Pancreas (tissue), 10 donors: ENCODE data around the gene PON3. TPM values are rescaled to one million over a fixed set of nuclear protein-coding genes. Genes with fewer than 3 reads are reported as not detected.

Source experiments
- ATAC-seq, 4 donors: fragments of 200-7000 bp; cut with Tn5 transposase; one replicate each; pipeline versions ENCODE4 v1.8.0 to v1.9.1; 2020; ENCODE audit warnings: mild to moderate bottlenecking in 4 of 4, moderate library complexity in 4 of 4
- DNase-seq, 6 donors: peaks; one replicate each; pipeline ENCODE4 v3.0.0-alpha.2; 2020
- FAIRE-seq: peaks from 2 replicates; lab custom pipeline; 2012; peaks lifted over from hg19 to GRCh38; lab: Jason Lieb, UNC
- H3K27ac ChIP-seq, 4 donors: fragments of 200-600 bp; sonication (generic); 1 replicate in 3 of 4; 2 replicates in 1 of 4; pipeline versions ENCODE4 v1.5.0 to v1.8.0; 2020
- H3K27me3 ChIP-seq, 4 donors: fragments of 200-600 bp; one replicate each; pipeline ENCODE4 v1.8.0; 2021
- H3K36me3 ChIP-seq, 3 donors: fragments of 200-600 bp; sonication (generic) in 1 of 3; one replicate each; pipeline versions ENCODE4 v1.5.0 to v1.8.0; 2020 to 2021
- H3K4me1 ChIP-seq, 3 donors: fragments of 200-600 bp; one replicate each; pipeline ENCODE4 v1.8.0; 2021
- H3K4me3 ChIP-seq, 4 donors: fragments of 200-600 bp; sonication (generic) in 2 of 4; one replicate each; pipeline versions ENCODE4 v1.5.0 to v1.8.0; 2020 to 2021
- H3K9me3 ChIP-seq, 4 donors: fragments of 200-600 bp; one replicate each; pipeline ENCODE4 v1.8.0; 2021
- CTCF ChIP-seq, 4 donors: fragments of 200-600 bp; sonication (generic) in 3 of 4; IDR thresholded peaks; one replicate each; pipeline versions ENCODE4 v1.5.0 to v1.8.0; 2021; ENCODE audit warnings: antibody characterized with exemption in 4 of 4
- WGBS, 2 donors: extraction: QIAGEN DNeasy Blood & Tissue Kit; methylation state at CpG; one replicate each; pipeline ENCODE4 v1.1.7; 2013; 5-methylcytosine and 5-hydroxymethylcytosine counted together
- intact Hi-C, 3 donors: fragments of 100-400 bp; cut with DNase I; formaldehyde crosslinking; loops; one replicate each; pipeline versions ENCODE4 v1.11.1 to v1.14.2; 2022
- polyA plus RNA-seq, 2 donors: library from polyadenylated mRNA; stranded (reverse); fragments of 200-250 nt; gene quantifications; one replicate each; pipeline ENCODE4 v1.2.3, GENCODE V29; 2013
- total RNA-seq, 6 donors: library from RNA; stranded (reverse); fragmentation: NEBNext Ultra II Directional in 4 of 6; extraction: Animal tissue kit (Norgen Biotek cat#: 25700) in 4 of 6; gene quantifications; one replicate each; pipeline versions ENCODE4 v1.2.1 to v1.2.4, GENCODE V29; 2021 to 2023
- donor health status: healthy with polysubstance abuse.
- donor health status: DM: no; HTN: no; CAD: no; lungs with moderate emphysema.
- donor health status: DM: no; HTN: no; CAD: no.
- donor health status: control.
- donor health status: control.
- donor health status: Bipolar disorder and iron deficiency.
- donor health status: DM: yes; HTN: yes; CAD: no.
- donor health status: DM: no; HTN: no; CAD: no.
- donor health status: DM: no; HTN: no; CAD: no.
- donor health status: DM: yes; HTN: yes; CAD: no.

The PON3 gene
- total and polyA plus RNA-seq, 8 donors, result 2.4 to 9.3 (median 4.0) TPM

- no peaks in the 10 kb centered on the region for H3K36me3 ChIP-seq
- FAIRE-seq, result no peak
Observed at GRCh38 chr7:95433129-95433528, 37.0 kb upstream of the PON3 start.

GRCh38 chr7:95432606-95433005 lies 36.4 kb upstream of the PON3 start:
- Histone ChIP-seq H3K27me3 (no peaks in the 10 kb centered on the region), H3K27ac (no peak overlapping the region), H3K9me3 (no peaks in the 10 kb centered on the region), H3K36me3 (no peaks in the 10 kb centered on the region), H3K4me3 (no peak overlapping the region), H3K4me1 (no peaks in the 10 kb centered on the region)
- intact Hi-C loops, result no loop called here
- FAIRE-seq (no peak), ATAC-seq (no peak), DNase-seq (no peak)
- WGBS, 2 donors, result 85 to 94% methylated on average over 2 of the region's 2 CpGs
- TF ChIP-seq CTCF (IDR thresholded peaks at IDR 0.05), result no peak

More at GRCh38 chr7:95433129-95433528, 37.0 kb upstream of the PON3 start:
- no peak overlapping the region for H3K27ac ChIP-seq
- no peaks in the 10 kb centered on the region for H3K9me3 ChIP-seq
- no peak for TF ChIP-seq CTCF (IDR thresholded peaks at IDR 0.05)
- H3K27me3 ChIP-seq, result no peaks in the 10 kb centered on the region
- intact Hi-C loops, result no loop called here
- no peaks in the 10 kb centered on the region for H3K4me1 ChIP-seq
- DNase-seq (no peak), ATAC-seq (no peak)
- no peak overlapping the region for H3K4me3 ChIP-seq
- WGBS, 2 donors, result 87 to 90% methylated on average over 1 of the region's 1 CpG

GRCh38 chr7:95430864-95431263 lies 34.7 kb upstream of the PON3 start:
- H3K4me1 ChIP-seq, result no peaks in the 10 kb centered on the region
- H3K27ac ChIP-seq, result no peak overlapping the region
- FAIRE-seq, result no peak
- intact Hi-C loops, result no loop called here
- no peak for ATAC-seq
- H3K4me3 ChIP-seq, result no peak overlapping the region
- no peaks in the 10 kb centered on the region for H3K36me3 ChIP-seq
- 94 to 100% methylated on average over 2 of the region's 2 CpGs for WGBS, 2 donors
- no peaks in the 10 kb centered on the region for H3K27me3 ChIP-seq
- no peak for TF ChIP-seq CTCF (IDR thresholded peaks at IDR 0.05)
- no peak for DNase-seq
- H3K9me3 ChIP-seq, result no peaks in the 10 kb centered on the region

GRCh38 chr7:95429241-95429990 lies 33.2 kb upstream of the PON3 start:
- H3K9me3 ChIP-seq, result no peaks in the 10 kb centered on the region
- no peak overlapping the region for H3K4me3 ChIP-seq
- H3K27ac ChIP-seq, result no peak overlapping the region
- FAIRE-seq (no peak), ATAC-seq (no peak), DNase-seq (no peak)
- WGBS, 2 donors, result 66 to 77% methylated on average over 5 of the region's 5 CpGs
- intact Hi-C loops, result no loop called here
- TF ChIP-seq CTCF (IDR thresholded peaks at IDR 0.05), result no peak
- no peaks in the 10 kb centered on the region for H3K27me3 ChIP-seq
- no peaks in the 10 kb centered on the region for H3K36me3 ChIP-seq
- H3K4me1 ChIP-seq, result no peaks in the 10 kb centered on the region

GRCh38 chr7:95427914-95428516 lies 31.8 kb upstream of the PON3 start:
- no peak for DNase-seq
- Histone ChIP-seq H3K27me3 (no peaks in the 10 kb centered on the region), H3K27ac (no peak overlapping the region), H3K9me3 (no peaks in the 10 kb centered on the region), H3K4me3 (no peak overlapping the region), H3K36me3 (no peaks in the 10 kb centered on the region), H3K4me1 (no peaks in the 10 kb centered on the region)
- WGBS, 2 donors, result 83 to 85% methylated on average over 3 of the region's 3 CpGs
- no peak for TF ChIP-seq CTCF (IDR thresholded peaks at IDR 0.05)
- intact Hi-C loops, result no loop called here
- no peak for FAIRE-seq
- ATAC-seq, result no peak
